ENCODE measurements around the gene NFYC. TPM values are rescaled to one million over a fixed set of nuclear protein-coding genes. Genes with fewer than 3 reads are reported as not detected.
A peak's percentile ranks its signal among the peaks of the same experiment; 100 is the strongest.

Gene NFYC
- polyA plus RNA-seq, 3 donors = 95.9 to 111 (median 101) TPM

GRCh38 chr1:40659649-40659947 is 31.9 kb upstream of the NFYC start:
- DNase-seq (ENCODE audit: extremely low read depth in 1 of 11, low read depth in 9 of 11, low spot score in 4 of 11) = no peak

GRCh38 chr1:40661678-40662077 is 29.8 kb upstream of the NFYC start:
- no peak for DNase-seq (ENCODE audit: extremely low read depth in 1 of 11, low read depth in 9 of 11, low spot score in 4 of 11)

GRCh38 chr1:40662151-40662550 is 29.4 kb upstream of the NFYC start:
- DNase-seq (ENCODE audit: extremely low read depth in 1 of 11, low read depth in 9 of 11, low spot score in 4 of 11) = no peak

GRCh38 chr1:40662864-40663263 is 28.6 kb upstream of the NFYC start:
- no peak for DNase-seq (ENCODE audit: extremely low read depth in 1 of 11, low read depth in 9 of 11, low spot score in 4 of 11)

- DNase-seq (ENCODE audit: extremely low read depth in 1 of 11, low read depth in 9 of 11, low spot score in 4 of 11) = no peak
Observed at GRCh38 chr1:40663324-40664166, 28.0 kb upstream of the NFYC start.

GRCh38 chr1:40664167-40664537 is 27.4 kb upstream of the NFYC start:
- no peak for DNase-seq (ENCODE audit: extremely low read depth in 1 of 11, low read depth in 9 of 11, low spot score in 4 of 11)

GRCh38 chr1:40664791-40665190 is 26.7 kb upstream of the NFYC start:
- no peak for DNase-seq (ENCODE audit: extremely low read depth in 1 of 11, low read depth in 9 of 11, low spot score in 4 of 11)

GRCh38 chr1:40665335-40666171 is 26.0 kb upstream of the NFYC start, which contains the start of gene RIMS3:
TSS of gene RIMS3 (minus strand) at chr1:40665682. CDS start at chr1:40641925, 23,757 bp downstream.
- DNase-seq (ENCODE audit: extremely low read depth in 1 of 11, low read depth in 9 of 11, low spot score in 4 of 11) = peak in 9 of 11 donors; percentile 18 to 56 (median 47)

- DNase-seq (ENCODE audit: extremely low read depth in 1 of 11, low read depth in 9 of 11, low spot score in 4 of 11) = peak in 7 of 11 donors; percentile 32 to 63 (median 44)
Observed at GRCh38 chr1:40668769-40669525, 22.6 kb upstream of the NFYC start.

- no peak for DNase-seq (ENCODE audit: extremely low read depth in 1 of 11, low read depth in 9 of 11, low spot score in 4 of 11)
Observed at GRCh38 chr1:40673452-40673851, 18.1 kb upstream of the NFYC start.

GRCh38 chr1:40676501-40676900 is 15.0 kb upstream of the NFYC start:
- DNase-seq (ENCODE audit: extremely low read depth in 1 of 11, low read depth in 9 of 11, low spot score in 4 of 11) = no peak

- no peak for DNase-seq (ENCODE audit: extremely low read depth in 1 of 11, low read depth in 9 of 11, low spot score in 4 of 11)
Observed at GRCh38 chr1:40679165-40679953, 12.1 kb upstream of the NFYC start.

GRCh38 chr1:40684669-40685068 is 6.8 kb upstream of the NFYC start:
- DNase-seq (ENCODE audit: extremely low read depth in 1 of 11, low read depth in 9 of 11, low spot score in 4 of 11) = no peak

GRCh38 chr1:40687059-40687458 is 4.4 kb upstream of the NFYC start:
- no peak for DNase-seq (ENCODE audit: extremely low read depth in 1 of 11, low read depth in 9 of 11, low spot score in 4 of 11)

GRCh38 chr1:40687661-40688060 is 3.8 kb upstream of the NFYC start:
- DNase-seq (ENCODE audit: extremely low read depth in 1 of 11, low read depth in 9 of 11, low spot score in 4 of 11) = no peak

- DNase-seq (ENCODE audit: extremely low read depth in 1 of 11, low read depth in 9 of 11, low spot score in 4 of 11) = no peak
Observed at GRCh38 chr1:40689737-40690136, 1.8 kb upstream of the NFYC start.

- no peak for DNase-seq (ENCODE audit: extremely low read depth in 1 of 11, low read depth in 9 of 11, low spot score in 4 of 11)
Observed at GRCh38 chr1:40690771-40691537, 550 bp upstream of the NFYC start.

- no peak for DNase-seq (ENCODE audit: extremely low read depth in 1 of 11, low read depth in 9 of 11, low spot score in 4 of 11)
Observed at GRCh38 chr1:40692429-40692895, 958 bp downstream of the NFYC start.

All from renal cortex interstitium (tissue), 11 donors.